ENCODE data around the gene PDIA2.

The PDIA2 gene

DNA sequence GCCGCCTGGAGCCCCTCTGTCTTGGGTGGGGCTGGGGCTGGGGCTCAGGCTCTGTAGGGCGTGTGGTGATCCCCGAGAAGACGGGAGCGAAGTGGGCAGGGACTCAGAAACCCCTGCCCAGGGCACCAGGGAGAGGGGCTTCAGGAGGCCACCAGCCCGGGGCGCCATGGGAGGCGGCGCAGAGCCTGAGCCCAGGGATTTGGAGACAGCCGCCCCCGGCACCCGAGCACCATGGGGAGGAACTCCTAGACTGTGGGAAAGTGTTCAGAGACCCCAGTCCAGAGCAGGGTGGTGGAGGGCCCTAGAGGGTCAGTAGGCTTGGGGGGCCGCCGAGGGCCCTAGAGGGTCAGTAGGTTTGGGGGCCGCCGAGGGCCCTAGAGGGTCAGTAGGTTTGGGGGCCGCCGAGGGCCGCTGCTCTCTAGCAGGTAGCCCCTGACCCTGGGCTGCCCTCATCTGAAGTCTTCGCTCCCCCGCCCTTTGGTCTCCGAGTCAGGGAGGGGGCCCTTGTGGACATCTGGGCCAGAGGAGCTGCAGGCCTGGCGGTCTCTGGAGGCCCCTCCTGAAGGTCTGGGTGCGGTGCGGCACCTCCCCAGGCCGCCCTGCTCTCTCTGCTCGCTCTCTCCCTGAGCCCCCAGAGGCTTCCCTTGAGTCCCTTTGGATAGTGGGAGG is 1.8 kb upstream of the PDIA2 start:
- DNase-seq = no peak

DNA sequence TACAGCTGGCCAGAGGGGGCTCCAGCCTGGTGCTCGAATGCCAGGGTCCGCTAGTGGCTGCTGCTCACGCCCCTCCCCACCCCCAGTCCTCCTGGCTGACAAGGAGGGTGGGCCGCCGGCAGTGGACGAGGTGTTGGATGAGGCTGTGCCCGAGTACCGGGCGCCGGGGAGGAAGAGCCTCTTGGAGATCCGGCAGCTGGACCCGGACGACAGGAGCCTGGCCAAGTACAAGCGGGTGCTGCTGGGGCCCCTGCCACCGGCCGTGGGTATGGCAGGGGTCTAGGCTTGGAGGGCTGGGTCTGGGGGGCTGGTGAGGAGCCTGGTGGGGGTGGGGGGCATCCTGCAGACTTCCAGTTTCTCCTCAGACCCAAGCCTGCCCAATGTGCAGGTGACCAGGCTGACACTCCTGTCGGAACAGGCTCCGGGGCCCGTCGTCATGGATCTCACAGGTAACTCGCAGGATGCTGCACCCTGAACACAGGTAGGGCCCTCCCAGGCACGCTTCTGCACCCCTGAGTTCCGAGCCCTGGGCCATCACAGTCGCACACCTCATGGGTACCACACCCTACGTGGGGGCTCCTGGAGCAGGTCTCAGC is 1.2 kb upstream of the PDIA2 start:
- no peak for DNase-seq

DNA sequence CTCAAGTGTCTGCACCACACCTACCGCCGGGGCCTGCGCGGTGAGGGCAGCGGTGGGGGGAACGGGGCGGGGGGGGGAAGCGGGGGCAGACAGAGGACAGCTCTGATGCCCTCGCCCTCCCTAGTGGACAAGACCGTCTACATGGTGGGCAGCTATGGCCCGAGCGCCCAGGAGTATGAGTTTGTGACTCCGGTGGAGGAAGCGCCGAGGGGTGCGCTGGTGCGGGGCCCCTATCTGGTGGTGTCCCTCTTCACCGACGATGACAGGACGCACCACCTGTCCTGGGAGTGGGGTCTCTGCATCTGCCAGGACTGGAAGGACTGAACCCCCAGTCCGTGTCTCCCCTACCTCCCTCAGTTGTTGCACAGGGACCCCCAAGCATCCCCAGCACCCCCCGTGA is 473 bp upstream of the PDIA2 start:
- DNase-seq = no peak

DNA sequence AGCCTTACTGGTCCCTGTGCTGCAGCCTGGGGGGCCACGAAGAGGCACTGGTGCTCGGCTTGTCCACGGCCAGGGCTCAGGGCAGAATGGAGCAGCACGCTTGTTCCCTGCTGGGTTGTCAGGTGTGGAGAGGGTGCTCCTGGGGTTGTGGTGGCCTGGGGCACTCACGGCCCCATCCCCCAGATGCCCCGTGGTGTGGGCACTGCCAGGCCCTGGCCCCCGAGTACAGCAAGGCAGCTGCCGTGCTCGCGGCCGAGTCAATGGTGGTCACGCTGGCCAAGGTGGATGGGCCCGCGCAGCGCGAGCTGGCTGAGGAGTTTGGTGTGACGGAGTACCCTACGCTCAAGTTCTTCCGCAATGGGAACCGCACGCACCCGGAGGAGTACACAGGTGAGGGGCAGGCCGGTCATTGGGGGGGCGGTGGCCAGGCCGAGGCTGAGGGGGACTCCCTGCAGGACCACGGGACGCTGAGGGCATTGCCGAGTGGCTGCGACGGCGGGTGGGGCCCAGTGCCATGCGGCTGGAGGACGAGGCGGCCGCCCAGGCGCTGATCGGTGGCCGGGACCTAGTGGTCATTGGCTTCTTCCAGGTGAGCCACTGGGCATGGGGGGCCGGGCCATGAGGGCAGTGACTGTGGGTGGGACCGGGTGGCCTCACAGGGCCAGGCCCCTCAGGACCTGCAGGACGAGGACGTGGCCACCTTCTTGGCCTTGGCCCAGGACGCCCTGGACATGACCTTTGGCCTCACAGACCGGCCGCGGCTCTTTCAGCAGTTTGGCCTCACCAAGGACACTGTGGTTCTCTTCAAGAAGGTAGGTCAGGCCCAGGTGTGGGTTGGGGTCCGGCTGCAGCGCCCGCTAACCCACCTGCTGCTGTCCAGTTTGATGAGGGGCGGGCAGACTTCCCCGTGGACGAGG is 1.5 kb downstream of the PDIA2 start:
- no peak for DNase-seq

DNA sequence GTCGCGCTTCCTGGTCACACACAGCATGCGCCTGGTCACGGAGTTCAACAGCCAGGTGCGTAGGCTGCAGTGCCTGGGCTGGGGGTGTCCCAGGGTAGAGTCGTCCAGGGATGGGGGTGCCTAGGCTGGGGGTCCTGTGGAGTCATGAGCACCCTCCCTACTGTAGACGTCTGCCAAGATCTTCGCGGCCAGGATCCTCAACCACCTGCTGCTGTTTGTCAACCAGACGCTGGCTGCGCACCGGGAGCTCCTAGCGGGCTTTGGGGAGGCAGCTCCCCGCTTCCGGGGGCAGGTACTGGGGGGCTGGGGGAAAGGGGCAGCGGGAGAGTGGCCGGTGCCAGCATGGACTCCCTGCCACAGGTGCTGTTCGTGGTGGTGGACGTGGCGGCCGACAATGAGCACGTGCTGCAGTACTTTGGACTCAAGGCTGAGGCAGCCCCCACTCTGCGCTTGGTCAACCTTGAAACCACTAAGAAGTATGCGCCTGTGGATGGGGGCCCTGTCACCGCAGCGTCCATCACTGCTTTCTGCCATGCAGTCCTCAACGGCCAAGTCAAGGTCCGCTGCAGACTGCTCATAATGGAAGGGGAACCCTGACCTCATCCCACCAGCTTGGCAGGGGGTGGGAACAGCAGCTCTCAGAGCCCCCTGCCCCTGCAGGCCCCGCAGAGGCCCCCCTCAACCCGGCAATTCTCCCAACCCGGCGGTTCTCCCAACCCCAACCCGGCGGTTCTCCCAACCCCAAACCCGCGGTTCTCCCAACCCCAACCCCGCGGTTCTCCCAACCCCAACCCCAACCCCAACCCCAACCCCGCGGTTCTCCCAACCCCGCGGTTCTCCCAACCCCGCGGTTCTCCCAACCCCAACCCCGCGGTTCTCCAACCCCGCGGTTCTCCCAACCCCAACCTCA is 2.4 kb downstream of the PDIA2 start:
- no peak for DNase-seq

DNA sequence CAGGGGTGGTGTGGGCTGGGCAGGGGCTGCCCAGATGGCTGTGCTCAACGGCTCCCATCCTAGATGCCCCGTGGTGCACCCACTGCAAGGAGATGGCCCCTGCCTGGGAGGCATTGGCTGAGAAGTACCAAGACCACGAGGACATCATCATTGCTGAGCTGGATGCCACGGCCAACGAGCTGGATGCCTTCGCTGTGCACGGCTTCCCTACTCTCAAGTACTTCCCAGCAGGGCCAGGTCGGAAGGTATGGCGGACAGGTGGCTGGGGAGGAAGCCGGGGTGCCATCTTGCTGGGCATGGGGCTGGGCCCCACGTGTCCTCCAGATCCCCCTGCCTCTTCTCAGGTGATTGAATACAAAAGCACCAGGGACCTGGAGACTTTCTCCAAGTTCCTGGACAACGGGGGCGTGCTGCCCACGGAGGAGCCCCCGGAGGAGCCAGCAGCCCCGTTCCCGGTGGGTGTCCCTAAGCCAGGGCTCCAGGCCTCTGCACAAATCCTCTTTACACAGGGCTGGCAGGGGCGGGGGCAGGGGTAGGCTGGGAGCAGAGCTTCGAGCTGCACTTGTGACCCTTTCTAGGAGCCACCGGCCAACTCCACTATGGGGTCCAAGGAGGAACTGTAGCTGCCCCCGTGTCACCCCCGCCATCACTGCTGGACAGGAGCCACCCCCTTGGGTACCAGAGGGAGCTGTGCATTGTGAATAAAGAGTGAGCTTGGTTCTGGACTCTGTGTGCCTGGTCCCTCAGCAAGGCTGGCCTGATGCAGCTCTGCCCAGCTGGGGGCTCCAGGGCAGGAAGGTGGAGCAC is 3.7 kb downstream of the PDIA2 start:
- DNase-seq = no peak

DNA sequence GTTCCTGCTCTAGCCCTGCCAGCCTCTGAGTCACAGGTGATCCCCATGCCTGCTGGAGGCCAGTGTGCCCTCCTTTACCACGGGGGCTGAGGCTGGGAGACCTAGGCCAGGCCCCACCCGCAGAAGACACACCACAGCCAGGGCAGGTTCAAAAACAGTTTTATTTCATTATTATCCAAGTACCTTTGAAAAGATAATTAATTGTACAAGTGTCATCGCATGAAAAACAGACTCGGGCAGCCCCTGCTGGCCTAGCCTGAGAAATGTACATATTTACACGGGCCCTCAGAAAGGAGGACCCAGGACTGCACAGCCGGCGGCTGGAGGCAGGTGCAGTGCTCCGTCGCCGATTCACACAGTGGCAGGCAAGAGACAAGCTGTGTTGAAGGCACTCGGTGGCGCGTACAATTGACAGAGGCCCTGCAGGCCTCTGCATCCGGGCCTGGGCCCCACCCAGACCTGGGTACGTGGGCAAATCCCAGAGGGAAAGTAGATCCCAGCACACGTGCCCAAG is 4.4 kb downstream of the PDIA2 start:
- DNase-seq = no peak

DNA sequence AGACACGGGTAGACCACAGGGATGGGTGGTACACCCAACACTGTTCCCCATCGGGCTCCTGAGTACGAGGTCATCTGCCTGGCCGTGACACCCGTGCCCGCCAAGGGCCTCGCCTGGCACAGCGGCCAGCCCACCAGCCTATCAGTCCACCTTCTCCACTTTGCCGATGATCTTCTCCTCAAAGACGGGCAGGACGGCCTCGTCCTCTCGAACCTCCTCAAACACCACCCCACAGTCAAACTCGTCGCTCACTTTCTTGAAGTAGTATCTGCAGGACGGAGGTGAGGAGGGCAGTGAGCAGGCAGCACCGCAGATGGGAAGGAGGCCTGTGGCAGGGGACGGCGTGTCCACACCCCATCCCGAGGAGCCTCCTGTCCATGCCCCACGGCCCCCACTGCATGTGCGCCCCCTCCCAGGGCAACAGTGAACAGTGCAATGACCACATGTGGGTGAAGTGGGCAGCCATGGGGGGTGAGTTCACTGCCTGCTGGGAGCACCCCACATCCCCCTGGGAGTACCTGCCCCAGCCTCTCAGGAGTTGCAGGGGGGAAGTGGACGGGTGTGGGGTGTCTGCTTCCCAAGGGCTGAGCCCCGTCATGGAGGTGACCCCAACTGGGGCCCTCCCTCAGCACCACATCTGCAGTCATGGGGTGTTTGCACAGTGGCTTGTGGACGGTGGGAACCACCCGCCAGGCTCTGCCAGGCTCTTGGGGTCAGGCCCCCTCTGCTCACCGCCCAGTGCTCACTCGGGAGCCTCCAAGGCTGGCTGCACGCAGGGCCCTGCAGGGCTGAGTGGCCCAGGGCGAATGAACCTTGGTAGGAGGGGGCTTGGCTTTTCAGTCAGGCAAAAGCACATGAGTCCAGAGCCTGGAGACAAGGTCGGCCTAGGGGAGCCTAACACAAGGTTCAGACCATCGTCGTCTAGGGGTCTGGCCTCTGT is 5.3 kb downstream of the PDIA2 start:
- DNase-seq = no peak

DNA sequence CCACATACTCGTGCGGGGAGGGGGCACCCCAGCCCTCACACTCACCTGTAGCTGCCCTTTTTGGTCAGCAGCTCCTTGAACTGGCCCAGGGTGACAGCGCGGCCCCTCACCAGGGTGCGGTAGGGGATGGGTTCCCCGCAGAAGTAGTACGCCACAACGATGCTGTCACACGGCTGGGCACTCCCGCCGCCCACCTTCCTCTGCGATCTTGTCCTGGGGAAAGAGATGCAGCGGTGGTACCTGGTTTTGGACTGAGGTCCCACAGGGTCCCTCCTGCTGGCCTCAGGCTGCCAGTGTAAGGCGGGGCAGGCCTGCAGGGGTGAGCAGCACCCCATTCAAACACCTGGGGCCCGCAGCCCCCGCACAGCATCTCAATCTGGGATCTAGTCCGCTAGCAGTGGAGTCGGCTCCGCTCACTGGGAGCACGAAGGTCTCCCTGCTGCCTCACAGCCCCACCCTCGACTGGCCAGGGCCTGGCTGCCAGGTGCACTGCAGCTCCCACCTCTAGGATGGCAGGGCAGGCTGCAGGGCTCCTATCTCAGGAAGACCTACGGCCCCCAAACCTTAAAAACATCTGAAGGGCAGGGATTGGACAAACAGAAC is 6.5 kb downstream of the PDIA2 start:
- no peak for DNase-seq

DNA sequence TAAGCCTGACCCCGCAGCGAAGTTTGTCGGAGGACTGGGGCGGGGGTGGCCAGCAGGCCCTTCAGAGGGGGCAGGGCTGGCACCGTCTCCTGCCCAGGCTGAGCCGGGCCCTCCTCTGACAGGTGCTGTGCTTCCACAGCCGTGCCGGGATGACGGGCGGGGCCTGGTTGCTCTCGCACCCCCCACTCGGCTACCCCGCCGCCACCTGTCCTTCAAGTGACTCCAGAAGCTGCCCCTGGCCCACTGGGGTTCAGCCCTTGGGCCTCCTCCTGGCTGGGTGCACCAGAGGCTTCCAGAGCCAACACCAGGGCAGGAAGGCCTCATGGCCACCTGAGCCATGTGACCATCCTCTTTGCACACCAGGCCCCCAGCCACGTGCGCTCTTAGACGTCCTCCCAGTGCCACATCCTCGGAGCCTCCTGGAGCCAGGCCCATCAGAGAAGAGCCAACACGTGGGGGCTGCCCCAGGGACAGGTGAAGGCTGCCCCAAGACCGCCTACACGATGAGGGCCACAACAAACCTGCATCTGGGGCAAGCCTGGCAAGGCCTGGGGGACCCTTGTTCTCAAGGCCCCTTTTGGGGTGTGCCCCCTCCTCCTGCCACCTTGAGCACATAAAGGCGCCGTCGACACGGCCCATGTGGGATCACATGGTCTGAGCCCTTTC is 7.2 kb downstream of the PDIA2 start:
- no peak for DNase-seq

DNA sequence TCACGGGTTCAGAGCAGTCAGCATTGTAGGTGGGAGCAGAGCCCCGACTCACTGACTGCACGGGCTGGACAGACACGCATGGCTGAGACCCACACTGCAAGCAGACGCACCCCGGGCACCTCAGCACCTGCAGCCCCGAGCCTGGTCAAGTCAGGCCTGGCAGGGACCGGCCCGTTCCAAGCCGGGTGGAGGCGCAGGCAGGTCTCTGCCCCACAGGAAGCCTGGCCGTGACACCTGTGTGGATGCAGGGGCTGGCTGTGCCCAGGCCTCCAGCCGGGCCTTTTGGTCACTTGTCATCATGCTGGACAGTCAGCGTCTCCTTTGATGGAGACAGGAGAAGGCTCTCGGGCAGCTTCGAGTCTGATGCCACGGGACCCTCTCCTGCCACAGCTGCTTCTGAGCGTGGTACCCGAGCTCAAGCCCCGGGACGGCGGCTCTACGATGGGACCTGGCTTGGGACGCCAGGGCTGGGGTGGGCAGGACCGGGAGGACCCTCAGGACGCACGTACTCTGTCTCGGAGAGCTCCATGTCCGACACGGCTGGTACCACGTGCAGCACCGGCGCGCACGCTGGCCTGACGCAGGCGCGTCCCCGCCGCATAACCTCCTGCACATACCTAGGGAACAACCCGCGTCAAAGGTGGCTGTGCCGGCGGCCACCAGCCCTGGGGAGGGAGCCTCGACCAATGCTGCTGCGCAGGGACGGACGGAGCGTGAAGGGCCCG is 7.9 kb downstream of the PDIA2 start:
- DNase-seq = no peak

DNA sequence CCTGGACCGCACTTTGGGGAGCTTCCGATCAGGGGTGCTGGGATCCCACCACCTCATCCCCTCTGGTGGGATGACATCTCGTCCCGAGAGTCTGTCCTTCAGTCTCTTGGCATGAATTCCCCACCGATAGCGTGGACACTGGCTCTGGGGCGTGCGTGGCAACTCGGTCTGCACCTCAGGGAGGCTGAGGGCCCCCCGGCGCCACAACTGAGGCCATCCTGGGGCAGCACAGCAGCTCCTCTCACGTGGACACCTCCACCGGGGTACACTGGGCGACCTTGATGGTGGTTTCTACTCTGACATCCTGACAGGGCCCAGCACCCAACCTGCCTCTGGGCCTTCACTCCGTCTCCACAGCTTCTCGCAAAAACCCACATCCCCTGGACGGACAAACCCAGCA is 8.6 kb downstream of the PDIA2 start:
- DNase-seq = no peak

DNA sequence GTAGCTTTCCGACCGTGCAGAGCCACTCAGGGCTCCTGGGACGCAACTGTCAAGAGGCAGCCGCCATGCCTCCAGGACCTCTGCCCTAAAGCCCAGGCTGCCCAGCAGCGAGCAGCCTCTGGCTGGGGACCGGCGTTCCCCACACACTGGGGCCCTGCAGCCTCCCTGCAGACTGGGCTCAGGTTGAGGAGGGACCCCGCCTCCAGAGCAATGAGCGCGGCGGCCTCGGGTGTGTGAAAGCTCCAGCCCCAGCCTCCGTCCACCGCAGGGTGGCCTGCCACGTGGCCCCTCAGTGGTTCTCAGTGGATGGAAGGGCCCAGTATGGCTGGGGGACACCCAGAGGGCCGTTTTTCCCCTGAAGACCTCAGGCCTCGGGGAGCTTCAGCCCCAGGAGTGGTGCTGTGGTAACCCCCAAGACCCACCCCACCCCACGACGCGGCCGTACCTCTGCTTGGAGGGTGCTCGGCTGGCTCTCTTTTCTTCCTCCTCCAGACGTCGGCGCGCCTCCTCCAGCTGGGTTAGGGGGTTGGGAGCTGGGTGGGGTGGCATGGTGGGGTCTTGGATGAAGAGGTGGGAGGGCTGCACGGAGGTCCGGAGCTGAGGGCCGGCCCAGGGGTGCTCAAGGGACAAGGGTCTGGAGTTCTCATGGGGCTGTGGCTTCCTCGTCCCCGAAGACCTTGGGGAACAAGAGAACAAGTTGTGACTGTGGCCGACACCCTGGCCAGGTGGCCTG is 10.2 kb downstream of the PDIA2 start:
- DNase-seq = no peak

DNA sequence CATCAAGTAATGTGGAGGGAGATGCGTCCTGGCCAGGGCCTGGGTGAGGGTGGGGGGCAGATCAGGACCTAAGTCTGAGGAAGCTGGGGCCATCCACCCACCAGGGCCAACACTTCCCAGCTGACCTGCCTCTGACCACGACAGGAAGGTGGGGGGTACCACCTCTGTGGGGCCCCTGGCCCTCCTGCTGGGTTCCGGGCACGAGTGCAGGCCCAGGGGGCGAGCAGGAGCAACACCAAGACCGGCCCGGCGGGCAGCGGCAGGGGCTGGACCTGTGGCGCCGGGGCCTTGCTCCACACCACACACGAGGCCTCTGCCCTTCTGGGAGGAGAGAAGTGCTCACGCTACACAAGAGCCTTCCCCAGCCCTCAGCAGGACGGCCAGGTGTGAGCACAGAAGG is 13.3 kb downstream of the PDIA2 start:
- DNase-seq = no peak

DNA sequence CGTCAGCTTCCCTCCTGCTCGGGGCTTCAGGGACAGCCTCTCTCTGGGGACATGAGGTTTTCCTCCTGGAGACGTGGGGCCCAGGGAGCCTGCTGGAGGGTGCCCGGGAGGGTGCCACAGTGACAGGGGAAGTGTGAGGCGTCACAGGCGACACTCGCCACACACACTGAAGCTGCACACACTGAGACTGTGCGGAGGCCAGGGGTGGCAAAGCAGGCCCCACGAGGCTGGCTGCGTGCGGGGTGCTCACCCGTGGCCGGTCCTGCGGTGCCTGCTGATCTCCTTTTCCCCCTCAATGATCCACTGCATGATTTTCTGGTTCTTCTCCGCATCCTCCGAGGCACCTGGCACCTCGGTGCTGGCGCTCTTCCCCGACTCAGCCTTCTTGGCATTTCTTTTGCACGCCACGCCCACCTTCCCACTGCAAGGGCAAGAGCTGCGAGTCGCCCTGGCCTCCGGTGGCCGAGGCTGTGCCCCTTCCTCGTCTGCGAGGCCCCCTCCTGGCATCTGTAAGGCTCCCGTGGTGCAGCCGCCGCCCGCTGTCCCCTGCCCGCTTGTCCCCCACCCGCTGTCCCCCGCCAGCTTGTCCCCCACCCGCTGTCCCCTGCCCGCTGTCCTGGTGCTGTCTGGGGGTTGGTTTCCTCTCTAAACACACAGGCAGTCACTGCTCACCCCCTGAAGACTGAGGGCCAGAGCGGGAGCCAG is 14.0 kb downstream of the PDIA2 start:
- DNase-seq = no peak

DNA sequence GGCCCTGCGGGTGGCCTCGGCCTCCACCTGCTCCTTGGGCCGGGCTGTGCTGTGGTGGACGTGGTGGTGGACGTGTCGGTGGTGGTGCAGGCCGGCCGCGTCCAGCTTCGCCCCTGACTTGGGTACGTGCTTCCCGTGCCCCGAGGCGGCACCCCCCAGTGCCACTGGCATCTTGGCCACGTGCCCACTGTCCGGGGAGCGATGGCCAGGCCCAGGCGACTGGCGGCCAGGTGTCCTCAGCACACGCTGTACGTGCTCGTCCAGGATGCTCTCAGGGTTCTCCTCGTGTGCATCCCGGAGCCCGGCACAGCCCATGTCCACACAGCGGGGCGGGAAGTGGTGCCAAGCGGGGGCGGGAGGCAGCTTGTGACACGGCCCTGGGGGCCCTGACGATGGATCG is 14.9 kb downstream of the PDIA2 start:
- DNase-seq = no peak

DNA sequence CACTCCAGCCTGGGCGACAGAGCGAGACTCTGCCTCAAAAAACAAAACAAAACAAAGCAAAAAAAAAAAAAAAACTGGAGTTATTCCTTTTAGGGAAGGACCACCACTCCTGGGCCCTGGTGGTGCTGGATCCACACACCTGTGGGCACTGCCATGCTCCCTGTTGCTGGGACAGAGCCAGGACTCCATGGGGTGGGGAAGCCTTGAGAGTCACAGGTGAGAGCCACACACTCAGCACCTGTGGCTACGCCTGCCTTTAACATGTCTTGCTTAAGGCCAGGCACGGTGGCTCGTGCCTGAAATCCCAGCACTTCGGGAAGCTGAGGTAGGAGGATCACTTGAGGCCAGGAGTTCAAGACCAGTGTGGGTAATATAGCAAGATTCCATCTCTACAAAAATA is 18.3 kb downstream of the PDIA2 start:
- DNase-seq = no peak

DNA sequence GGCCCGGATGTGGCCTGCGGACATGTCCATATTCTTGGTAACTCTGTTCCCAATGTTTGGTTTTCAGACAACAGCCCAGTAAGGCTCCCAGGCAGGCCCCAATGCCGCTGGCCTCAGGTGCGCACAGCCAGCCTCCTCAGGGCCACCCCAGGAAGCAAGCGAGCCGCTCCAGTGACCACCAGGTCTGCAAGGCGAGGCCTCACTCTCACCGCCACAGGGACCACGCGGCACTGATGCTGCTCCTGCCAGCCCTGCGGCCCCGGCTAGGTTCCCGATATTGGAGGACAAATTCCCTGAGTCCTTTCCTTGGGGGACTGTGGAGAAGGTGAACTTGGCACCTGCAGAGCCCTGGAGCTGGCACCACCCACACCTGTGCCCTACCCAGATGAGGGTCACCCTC is 19.0 kb downstream of the PDIA2 start:
- DNase-seq = no peak
